Vagina (tissue), 2 donors: ENCODE data around the gene DHX40. TPM values are rescaled to one million over a fixed set of nuclear protein-coding genes. Genes with fewer than 3 reads are reported as not detected.

Experiments
- DNase-seq, 2 donors: peaks; one replicate each; pipeline ENCODE4 v3.0.0-alpha.2; 2017; ENCODE audit errors: extremely low spot score in 2 of 2
- H3K27ac ChIP-seq: fragments of 200-600 bp; sonication (generic); one replicate; pipeline ENCODE4 v1.5.1; 2019
- H3K27me3 ChIP-seq: fragments of 200-600 bp; sonication (generic); one replicate; pipeline ENCODE4 v1.5.1; 2019
- H3K36me3 ChIP-seq, 2 donors: fragments of 200-600 bp; sonication (generic); one replicate each; pipeline ENCODE4 v1.5.1; 2017 to 2019
- H3K4me1 ChIP-seq: fragments of 200-600 bp; sonication (generic); one replicate; pipeline ENCODE4 v1.5.1; 2019
- H3K4me3 ChIP-seq, 2 donors: fragments of 200-600 bp; sonication (generic); 1 replicate in 1 of 2; 2 replicates in 1 of 2; pipeline ENCODE4 v1.5.1; 2016 to 2019
- H3K9me3 ChIP-seq: fragments of 200-600 bp; sonication (generic); one replicate; pipeline ENCODE4 v1.5.1; 2019
- CTCF ChIP-seq, 3 experiments: fragments of 450-650 bp in 2 of 3; fragments of 200-600 bp in 1 of 3; sonication (generic) in 1 of 3; IDR thresholded peaks; one replicate each; pipeline ENCODE4 v1.5.1; 2017 to 2019; ENCODE audit warnings: antibody characterized with exemption in 3 of 3, mild to moderate bottlenecking in 2 of 3, moderate library complexity in 2 of 3
- POLR2A ChIP-seq, 2 donors: fragments of 450-650 bp; IDR thresholded peaks; one replicate each; pipeline ENCODE4 v1.6.1; 2017; ENCODE audit warnings: antibody characterized with exemption in 2 of 2, mild to moderate bottlenecking in 2 of 2, moderate library complexity in 2 of 2
- POLR2AphosphoS5 ChIP-seq, 2 donors: sonication (generic); formaldehyde crosslinking; IDR thresholded peaks; one replicate each; pipeline ENCODE4 v1.9.0; 2017; ENCODE audit warnings: antibody characterized with exemption in 2 of 2, mild to moderate bottlenecking in 2 of 2, low read depth in 1 of 2; ENCODE audit not compliant: insufficient read depth in 1 of 2
- intact Hi-C: fragments of 100-400 bp; cut with DNase I; formaldehyde crosslinking; loops from one replicate; pipeline ENCODE4 v1.15.1; 2023
- total RNA-seq: library from RNA; depleted of rRNA; stranded (reverse); fragments of >200 nt; gene quantifications from one replicate; pipeline ENCODE4 v1.2.3, GENCODE V29; 2016

Gene DHX40
- total RNA-seq, 1 donor from 2014 or later = 31.4 TPM

- intact Hi-C loops = no loop called here
- peaks cover 33% of the 10 kb centered on the region for H3K4me1 ChIP-seq
- no peak overlapping the region for H3K4me3 ChIP-seq
- TF ChIP-seq CTCF (IDR thresholded peaks at IDR 0.05) = no peak
- peak in 1 of 2 donors; percentile 10 for TF ChIP-seq POLR2AphosphoS5 (IDR thresholded peaks at IDR 0.05; ENCODE audit: insufficient read depth in 1 of 2, low read depth in 1 of 2)
- no peak for TF ChIP-seq POLR2A (IDR thresholded peaks at IDR 0.05)
- H3K9me3 ChIP-seq = no peaks in the 10 kb centered on the region
- DNase-seq = no peak
- H3K36me3 ChIP-seq = peaks cover 0 to 5% of the 10 kb centered on the region in 2 donors
- no peak overlapping the region for H3K27ac ChIP-seq
- no peaks in the 10 kb centered on the region for H3K27me3 ChIP-seq
Observed at GRCh38 chr17:59617156-59617732, 51.8 kb downstream of the DHX40 start.

- intact Hi-C loops = no loop called here
- Histone ChIP-seq H3K27ac (peak overlapping the region; percentile 98), H3K4me1 (peaks cover 49% of the 10 kb centered on the region), H3K9me3 (no peaks in the 10 kb centered on the region), H3K4me3 (peak overlapping the region; percentile 97 to 98), H3K36me3 (no peaks in the 10 kb centered on the region), H3K27me3 (no peaks in the 10 kb centered on the region)
- TF ChIP-seq CTCF (IDR thresholded peaks at IDR 0.05) (no peak), POLR2AphosphoS5 (IDR thresholded peaks at IDR 0.05; ENCODE audit: insufficient read depth in 1 of 2, low read depth in 1 of 2) (no peak), POLR2A (IDR thresholded peaks at IDR 0.05) (no peak)
- DNase-seq = no peak
Observed at GRCh38 chr17:59619035-59619297, 53.6 kb downstream of the DHX40 start.

- TF ChIP-seq POLR2A (IDR thresholded peaks at IDR 0.05) (peak; percentile 78 to 90), CTCF (IDR thresholded peaks at IDR 0.05) (peak in 2 of 3 experiments; percentile 4 to 37), POLR2AphosphoS5 (IDR thresholded peaks at IDR 0.05; ENCODE audit: insufficient read depth in 1 of 2, low read depth in 1 of 2) (peak; percentile 97 to 100)
- Histone ChIP-seq H3K27me3 (no peaks in the 10 kb centered on the region), H3K4me3 (peak within 1 kb of the TSS; percentile 97 to 98), H3K36me3 (no peaks in the 10 kb centered on the region), H3K27ac (peak within 1 kb of the TSS; percentile 98), H3K4me1 (peaks cover 54% of the 10 kb centered on the region), H3K9me3 (no peaks in the 10 kb centered on the region)
- intact Hi-C loops = no loop called here
- DNase-seq = peak in 1 of 2 donors; percentile 98
Observed at GRCh38 chr17:59619298-59620063, 54.1 kb downstream of the DHX40 start, which contains the start of gene CLTC. Gene CLTC, plus strand, starts transcription at chr17:59619895. Its CDS starts 237 bp downstream, at chr17:59620132.

GRCh38 chr17:59620064-59620359, 54.6 kb downstream of the DHX40 start:
- H3K27ac ChIP-seq = peak overlapping the region; percentile 98
- peaks cover 59% of the 10 kb centered on the region for H3K4me1 ChIP-seq
- no peaks in the 10 kb centered on the region for H3K27me3 ChIP-seq
- TF ChIP-seq POLR2A (IDR thresholded peaks at IDR 0.05) = no peak
- H3K4me3 ChIP-seq = peak overlapping the region; percentile 97 to 98
- DNase-seq = no peak
- intact Hi-C loops = no loop called here
- no peaks in the 10 kb centered on the region for H3K9me3 ChIP-seq
- no peaks in the 10 kb centered on the region for H3K36me3 ChIP-seq

DNA sequence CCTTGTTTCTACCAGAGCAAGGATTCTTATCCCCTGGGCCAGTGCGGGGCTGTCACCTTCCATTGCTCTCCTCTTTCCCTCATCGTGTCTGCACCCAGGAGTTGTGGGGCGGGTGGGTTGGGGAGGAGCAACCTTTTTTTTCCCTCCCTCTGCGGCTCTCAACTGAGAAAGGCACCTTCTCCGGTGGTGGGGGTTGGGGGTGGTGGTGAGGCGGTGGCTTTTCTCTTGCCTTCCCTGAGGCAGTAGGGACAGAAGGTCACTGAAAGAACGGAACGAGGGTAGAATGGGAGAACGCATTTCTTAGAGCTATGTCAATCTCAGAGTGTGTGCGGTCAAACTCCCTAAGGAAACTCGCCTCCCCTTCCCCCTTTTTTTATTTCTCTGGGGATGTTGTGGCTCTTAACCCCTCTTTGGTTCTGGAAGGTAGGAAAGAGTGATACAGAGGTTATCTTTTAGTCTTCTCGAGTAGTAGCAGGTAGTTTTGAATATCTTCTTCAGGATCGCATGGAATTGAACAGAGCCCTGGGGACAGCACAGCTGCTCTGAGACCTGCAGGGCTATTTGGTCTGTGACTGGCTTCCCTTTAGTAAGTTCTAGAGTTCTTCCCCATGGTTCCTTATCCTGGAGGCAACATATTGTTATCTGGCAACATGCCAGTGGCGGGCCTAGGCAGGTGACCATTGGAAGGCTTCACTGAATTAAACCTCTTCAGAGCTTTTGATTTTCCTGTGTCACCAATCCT, 55.3 kb downstream of the DHX40 start:
- Histone ChIP-seq H3K4me1 (peaks cover 66% of the 10 kb centered on the region), H3K36me3 (no peaks in the 10 kb centered on the region), H3K27ac (peak overlapping the region; percentile 98), H3K27me3 (no peaks in the 10 kb centered on the region), H3K4me3 (peak overlapping the region; percentile 97 to 98), H3K9me3 (no peaks in the 10 kb centered on the region)
- TF ChIP-seq POLR2AphosphoS5 (IDR thresholded peaks at IDR 0.05; ENCODE audit: insufficient read depth in 1 of 2, low read depth in 1 of 2) = no peak
- TF ChIP-seq POLR2A (IDR thresholded peaks at IDR 0.05) = no peak
- no peak for TF ChIP-seq CTCF (IDR thresholded peaks at IDR 0.05)
- intact Hi-C loops = no loop called here
- no peak for DNase-seq
